Panc1 (cell line): Measurements from ENCODE around the gene TST. TPM values are rescaled to one million over a fixed set of nuclear protein-coding genes. Genes with fewer than 3 reads are reported as not detected.

ENCODE experiments used
- ATAC-seq: fragments of 200-7000 bp; cut with Tn5 transposase; 2 replicates; pipeline ENCODE4 v1.9.1; 2020; ENCODE audit warnings: mild to moderate bottlenecking, moderate library complexity
- BruUV-seq: library from RNA; stranded (reverse); fragments of 400-500 nt; replicated peaks from 2 replicates; lab custom pipeline; 2021; lab: Mats Ljungman, UMichigan
- CTCF ChIA-PET: fragments of 300-600 bp; sonication (Branson Sonifier 250); formaldehyde crosslinking; loops from one replicate; lab custom pipeline; 2022; ENCODE audit warnings: antibody characterized with exemption; lab: Charles Lee
- POLR2A ChIA-PET: fragments of 300-600 bp; sonication (Branson Sonifier 250); formaldehyde crosslinking; loops from one replicate; lab custom pipeline; 2022; ENCODE audit warnings: antibody characterized with exemption; lab: Charles Lee
- DNase-seq: peaks from one replicate; pipeline ENCODE4 v3.0.0-alpha.2; 2010; ENCODE audit warnings: low read depth, low spot score
- H3K27ac ChIP-seq: 2 replicates; pipeline ENCODE4 v1.5.1; 2011; ENCODE audit warnings: mild to moderate bottlenecking, low read length, inconsistent platforms
- H3K27me3 ChIP-seq: fragments of 200-500 bp; sonication (Bioruptor generic); 2 replicates; pipeline ENCODE4 v1.6.0; 2014; ENCODE audit warnings: low read length, inconsistent platforms; ENCODE audit not compliant: control insufficient read depth, insufficient read depth
- H3K36me3 ChIP-seq: fragments of 200-500 bp; sonication (Bioruptor generic); 2 replicates; pipeline ENCODE4 v1.5.1; 2014; ENCODE audit warnings: inconsistent platforms, mild to moderate bottlenecking, low read length, moderate library complexity; ENCODE audit not compliant: control insufficient read depth, insufficient read depth
- H3K4me1 ChIP-seq: 2 replicates; pipeline ENCODE4 v1.5.1; 2011; ENCODE audit warnings: inconsistent platforms, mild to moderate bottlenecking, low read length, moderate library complexity; ENCODE audit not compliant: control insufficient read depth, insufficient read depth
- H3K4me3 ChIP-seq, 2 experiments: 2 replicates each; pipeline ENCODE4 v1.5.1; 2011 to 2012; ENCODE audit warnings: low read depth in 2 of 2, low read length in 2 of 2, mild to moderate bottlenecking in 2 of 2, inconsistent platforms in 1 of 2, moderate library complexity in 1 of 2
- H3K9me3 ChIP-seq: fragments of 200-500 bp; sonication (Bioruptor generic); 2 replicates; pipeline ENCODE4 v1.5.1; 2014; ENCODE audit warnings: low read depth, mild to moderate bottlenecking, inconsistent platforms, low read length, moderate library complexity; ENCODE audit not compliant: control insufficient read depth, insufficient read depth
- CTCF ChIP-seq: fragments of 450-650 bp; IDR thresholded peaks from 2 replicates; pipeline ENCODE4 v1.5.1; 2017; ENCODE audit warnings: mild to moderate bottlenecking
- POLR2AphosphoS5 ChIP-seq: IDR thresholded peaks from 2 replicates; pipeline ENCODE4 v1.6.1; 2012; ENCODE audit warnings: mild to moderate bottlenecking, low read depth, low read length, moderate library complexity
- REST ChIP-seq, 2 experiments: IDR thresholded peaks; 2 replicates each; pipeline ENCODE4 v1.6.1; 2011 to 2012; ENCODE audit warnings: low read depth in 2 of 2, control low read depth in 1 of 2, low read length in 1 of 2, mild to moderate bottlenecking in 1 of 2, moderate library complexity in 1 of 2; ENCODE audit not compliant: insufficient read depth in 1 of 2
- SIN3A ChIP-seq: IDR thresholded peaks from 2 replicates; pipeline ENCODE4 v1.6.1; 2012; ENCODE audit warnings: low read depth, mild to moderate bottlenecking, low read length, moderate library complexity, borderline replicate concordance; ENCODE audit not compliant: insufficient read depth
- TCF7L2 ChIP-seq: IDR thresholded peaks from 2 replicates; pipeline ENCODE4 v1.6.1; 2011; ENCODE audit warnings: mild to moderate bottlenecking, low read depth, low read length, inconsistent platforms
- in situ Hi-C: cut with HindIII; loops from 2 replicates; pipeline ENCODE4 v1.10.0; 2016; ENCODE audit warnings: low sequenced_read_pairs, low pct_unique_long_range_greater_than_20kb
- intact Hi-C: fragments of 100-400 bp; cut with micrococcal nuclease; formaldehyde crosslinking; loops from one replicate; pipeline ENCODE4 v1.10.0; 2022; ENCODE audit not compliant: unreplicated experiment
- total RNA-seq: library from RNA; stranded (reverse); gene quantifications from one replicate; pipeline ENCODE4 v1.2.1, GENCODE V29; 2021; ENCODE audit not compliant: unreplicated experiment

TST gene
- total RNA-seq, 1 experiment from 2014 or later, result 15.9 TPM

GRCh38 chr22:36968249-36968964 is 50.8 kb downstream of the TST start:
- CTCF ChIA-PET, result no interaction called here
- in situ Hi-C loops, result no loop called here

More at GRCh38 chr22:36968249-36968964, 50.8 kb downstream of the TST start:
- Histone ChIP-seq H3K4me1 (no peaks in the 10 kb centered on the region), H3K4me3 (no peak overlapping the region), H3K27me3 (no peaks in the 10 kb centered on the region), H3K36me3 (no peaks in the 10 kb centered on the region; the same call in 1 of the 2 replicates), H3K9me3 (no peaks in the 10 kb centered on the region), H3K27ac (no peak overlapping the region)
- POLR2A ChIA-PET, result interaction anchor here (0.6 kb wide), 1 partner anchor 243 kb away, joined by 5 read pairs; no protein-coding TSS in a partner anchor
- TF ChIP-seq SIN3A (no peak), POLR2AphosphoS5 (no peak), REST (IDR thresholded peaks at IDR 0.05; ENCODE audit: insufficient read depth in 1 of 2, low read depth in 2 of 2, low read length in 1 of 2) (no peak), CTCF (no peak), TCF7L2 (no peak)
- BruUV-seq, result no TSS peak
- intact Hi-C loops, result no loop called here
- DNase-seq (no peak), ATAC-seq (no peak)
